IPS-18c (cell line): ENCODE measurements around the gene MVB12B.

Experiments used
- H3K4me3 ChIP-seq: 2 replicates; pipeline ENCODE4 v1.7.0; 2013; ENCODE audit warnings: low read depth, mild to moderate bottlenecking, low read length, moderate library complexity; ENCODE audit not compliant: insufficient read depth
- H3K9me3 ChIP-seq: one replicate; pipeline ENCODE4 v1.6.1; 2013; ENCODE audit warnings: mild to moderate bottlenecking, low read length, moderate library complexity; ENCODE audit not compliant: control insufficient read depth, insufficient read depth

The MVB12B gene

GRCh38 chr9:126515001-126515872 lies 188.6 kb downstream of the MVB12B start:
- H3K4me3 ChIP-seq: no peak overlapping the region

GRCh38 chr9:126515873-126516505 lies 189.4 kb downstream of the MVB12B start:
- H3K4me3 ChIP-seq: no peak overlapping the region
- H3K9me3 ChIP-seq: no peaks in the 10 kb centered on the region

More at GRCh38 chr9:126515001-126515872, 188.6 kb downstream of the MVB12B start:
- no peaks in the 10 kb centered on the region for H3K9me3 ChIP-seq

- Histone ChIP-seq H3K9me3 (no peaks in the 10 kb centered on the region), H3K4me3 (no peak overlapping the region)
Observed at GRCh38 chr9:126516561-126516935, 189.9 kb downstream of the MVB12B start.

- Histone ChIP-seq H3K4me3 (no peak overlapping the region), H3K9me3 (no peaks in the 10 kb centered on the region)
Observed at GRCh38 chr9:126516936-126517832, 190.6 kb downstream of the MVB12B start.

- no peak overlapping the region for H3K4me3 ChIP-seq
- no peaks in the 10 kb centered on the region for H3K9me3 ChIP-seq
Observed at GRCh38 chr9:126517833-126518356, 191.3 kb downstream of the MVB12B start.

GRCh38 chr9:126518763-126519162 lies 192.1 kb downstream of the MVB12B start:
- H3K9me3 ChIP-seq: no peaks in the 10 kb centered on the region
- H3K4me3 ChIP-seq: no peak overlapping the region

GRCh38 chr9:126519660-126520420 lies 193.2 kb downstream of the MVB12B start:
- H3K4me3 ChIP-seq: no peak overlapping the region
- no peaks in the 10 kb centered on the region for H3K9me3 ChIP-seq

- H3K4me3 ChIP-seq: no peak overlapping the region
- H3K9me3 ChIP-seq: no peaks in the 10 kb centered on the region
Observed at GRCh38 chr9:126520453-126520852, 193.8 kb downstream of the MVB12B start.

- H3K4me3 ChIP-seq: no peak overlapping the region
- H3K9me3 ChIP-seq: no peaks in the 10 kb centered on the region
Observed at GRCh38 chr9:126521089-126521488, 194.5 kb downstream of the MVB12B start.

- Histone ChIP-seq H3K9me3 (no peaks in the 10 kb centered on the region), H3K4me3 (no peak overlapping the region)
Observed at GRCh38 chr9:126521551-126521950, 194.9 kb downstream of the MVB12B start.

GRCh38 chr9:126521976-126522590 lies 195.5 kb downstream of the MVB12B start:
- no peaks in the 10 kb centered on the region for H3K9me3 ChIP-seq

GRCh38 chr9:126522612-126523356 lies 196.2 kb downstream of the MVB12B start:
- no peaks in the 10 kb centered on the region for H3K9me3 ChIP-seq
- H3K4me3 ChIP-seq: no peak overlapping the region

More at GRCh38 chr9:126521976-126522590, 195.5 kb downstream of the MVB12B start:
- H3K4me3 ChIP-seq: no peak overlapping the region

GRCh38 chr9:126523611-126524111 lies 197.0 kb downstream of the MVB12B start:
- no peak overlapping the region for H3K4me3 ChIP-seq
- no peaks in the 10 kb centered on the region for H3K9me3 ChIP-seq

GRCh38 chr9:126524353-126525077 lies 197.9 kb downstream of the MVB12B start:
- no peaks in the 10 kb centered on the region for H3K9me3 ChIP-seq
- H3K4me3 ChIP-seq: no peak overlapping the region
